Non-pigmented ciliary epithelial cell (primary cell): ENCODE data around the gene SYTL2.

ENCODE experiments used
- DNase-seq: peaks from one replicate; pipeline ENCODE4 v3.0.0-alpha.2; 2010; ENCODE audit warnings: low read depth

Gene SYTL2

GRCh38 chr11:85758480-85759039, 52.4 kb downstream of the SYTL2 start:
- no peak for DNase-seq

GRCh38 chr11:85758026-85758425, 52.9 kb downstream of the SYTL2 start:
- DNase-seq = no peak

GRCh38 chr11:85756401-85757200, 54.3 kb downstream of the SYTL2 start:
- DNase-seq = no peak

- DNase-seq = no peak
These were observed 55.2 kb downstream of the SYTL2 start for GRCh38 chr11:85755701-85756100.

- DNase-seq = no peak
These were observed 55.7 kb downstream of the SYTL2 start for GRCh38 chr11:85755285-85755684.

GRCh38 chr11:85752890-85753581, 57.9 kb downstream of the SYTL2 start:
- no peak for DNase-seq

- DNase-seq = no peak
These were observed 58.6 kb downstream of the SYTL2 start for GRCh38 chr11:85752201-85752889.

GRCh38 chr11:85751724-85752123, 59.2 kb downstream of the SYTL2 start:
- DNase-seq = no peak

GRCh38 chr11:85750646-85751045, 60.3 kb downstream of the SYTL2 start:
- no peak for DNase-seq

GRCh38 chr11:85749884-85750283, 61.1 kb downstream of the SYTL2 start:
- DNase-seq = no peak

- DNase-seq = no peak
These were observed 61.6 kb downstream of the SYTL2 start for GRCh38 chr11:85749287-85749834.

GRCh38 chr11:85748455-85748891, 62.5 kb downstream of the SYTL2 start:
- DNase-seq = no peak

GRCh38 chr11:85746670-85747069, 64.3 kb downstream of the SYTL2 start:
- no peak for DNase-seq

GRCh38 chr11:85745626-85746025, 65.3 kb downstream of the SYTL2 start:
- DNase-seq = no peak

GRCh38 chr11:85742873-85743275, 68.1 kb downstream of the SYTL2 start:
- DNase-seq = no peak

- DNase-seq = no peak
These were observed 68.6 kb downstream of the SYTL2 start for GRCh38 chr11:85742348-85742747.

- DNase-seq = no peak
These were observed 70.2 kb downstream of the SYTL2 start for GRCh38 chr11:85740481-85741400.

GRCh38 chr11:85737738-85738137, 73.2 kb downstream of the SYTL2 start:
- DNase-seq = no peak

GRCh38 chr11:85735876-85736460, 75.0 kb downstream of the SYTL2 start:
- no peak for DNase-seq

GRCh38 chr11:85732965-85733364, 78.0 kb downstream of the SYTL2 start:
- DNase-seq = no peak

GRCh38 chr11:85726381-85726780, 84.6 kb downstream of the SYTL2 start:
- no peak for DNase-seq
